NCI-H1436 treated with DMSO at 0.1 percent for 48 hours (cell line): ENCODE data around the gene HIPK4.
"Not testable (repeated sequence)": the region's sequence is repeated elsewhere in the genome, so short reads cannot be mapped to it uniquely, and the experiment has no call there.

Experiments used
- DNase-seq: peaks from one replicate; lab custom pipeline; 2025; lab: John Stamatoyannopoulos, UW

Gene HIPK4

GRCh38 chr19:40336601-40336900 is 53.4 kb downstream of the HIPK4 start:
- no peak for DNase-seq

- DNase-seq, result no peak
Measured at GRCh38 chr19:40335855-40336600, 54.0 kb downstream of the HIPK4 start.

DNA sequence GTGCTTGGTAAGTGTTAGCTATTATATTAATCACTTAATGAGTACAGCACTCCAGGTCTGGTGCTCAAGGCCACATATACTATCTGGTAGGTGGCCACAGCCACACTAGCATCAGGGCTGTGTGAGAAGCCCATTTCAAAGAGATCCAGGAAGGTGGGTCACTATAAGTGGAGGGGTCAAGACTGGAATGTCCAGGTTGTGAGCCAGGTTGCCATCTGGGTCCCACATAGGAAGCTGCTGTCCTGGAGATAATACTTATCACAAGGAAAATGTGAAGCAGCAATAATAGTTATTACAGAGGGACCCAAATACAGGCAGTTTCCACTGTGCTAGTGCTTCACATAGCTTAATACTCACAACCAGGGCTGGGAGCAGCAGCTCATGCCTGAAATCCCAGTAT is 54.9 kb downstream of the HIPK4 start:
- DNase-seq, result no peak

GRCh38 chr19:40333083-40333482 is 56.9 kb downstream of the HIPK4 start:
- not testable (repeated sequence) for DNase-seq

DNA sequence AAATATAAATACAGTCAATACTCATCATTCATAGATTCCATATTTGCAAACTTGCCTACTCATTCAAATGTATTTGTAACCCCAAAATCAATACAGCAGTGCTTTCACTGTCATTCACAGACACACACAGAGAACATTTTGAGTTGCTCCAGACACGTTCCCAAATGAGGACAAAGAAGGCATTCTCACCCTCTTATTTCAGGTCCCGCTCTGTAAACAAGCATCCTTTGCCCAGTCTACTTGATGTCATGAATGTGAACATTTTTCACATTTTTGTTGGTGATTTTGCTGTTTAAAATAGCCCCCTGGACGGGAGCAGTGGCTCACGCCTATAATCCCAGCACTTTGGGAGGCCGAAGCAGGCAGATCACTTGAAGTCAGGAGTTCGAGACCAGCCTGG is 57.3 kb downstream of the HIPK4 start:
- DNase-seq, result no peak

- no peak for DNase-seq
Measured at GRCh38 chr19:40331052-40331451, 58.9 kb downstream of the HIPK4 start.
